ENCODE data around the gene PPM1K.

DNA sequence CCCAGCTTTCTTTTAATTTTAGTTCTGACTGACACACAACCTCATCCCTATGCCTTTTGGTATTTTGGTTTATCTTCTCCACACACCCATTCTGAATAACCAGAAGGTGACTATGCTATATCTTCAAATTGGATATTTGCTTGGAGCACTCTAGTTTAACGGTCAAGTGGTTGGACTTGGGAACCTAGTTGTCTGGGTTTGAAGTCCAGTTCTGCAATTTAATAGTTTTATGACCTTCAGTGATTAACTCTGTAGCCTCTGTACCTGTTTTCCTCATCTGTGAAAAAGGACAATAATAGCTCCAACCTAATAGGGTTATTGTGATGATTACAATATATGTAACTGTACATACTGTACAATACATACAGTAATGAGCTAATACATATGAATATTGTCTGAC is 20.0 kb downstream of the PPM1K start:
- TF ChIP-seq, protein P1, sequence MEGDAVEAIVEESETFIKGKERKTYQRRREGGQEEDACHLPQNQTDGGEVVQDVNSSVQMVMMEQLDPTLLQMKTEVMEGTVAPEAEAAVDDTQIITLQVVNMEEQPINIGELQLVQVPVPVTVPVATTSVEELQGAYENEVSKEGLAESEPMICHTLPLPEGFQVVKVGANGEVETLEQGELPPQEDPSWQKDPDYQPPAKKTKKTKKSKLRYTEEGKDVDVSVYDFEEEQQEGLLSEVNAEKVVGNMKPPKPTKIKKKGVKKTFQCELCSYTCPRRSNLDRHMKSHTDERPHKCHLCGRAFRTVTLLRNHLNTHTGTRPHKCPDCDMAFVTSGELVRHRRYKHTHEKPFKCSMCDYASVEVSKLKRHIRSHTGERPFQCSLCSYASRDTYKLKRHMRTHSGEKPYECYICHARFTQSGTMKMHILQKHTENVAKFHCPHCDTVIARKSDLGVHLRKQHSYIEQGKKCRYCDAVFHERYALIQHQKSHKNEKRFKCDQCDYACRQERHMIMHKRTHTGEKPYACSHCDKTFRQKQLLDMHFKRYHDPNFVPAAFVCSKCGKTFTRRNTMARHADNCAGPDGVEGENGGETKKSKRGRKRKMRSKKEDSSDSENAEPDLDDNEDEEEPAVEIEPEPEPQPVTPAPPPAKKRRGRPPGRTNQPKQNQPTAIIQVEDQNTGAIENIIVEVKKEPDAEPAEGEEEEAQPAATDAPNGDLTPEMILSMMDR (IDR thresholded peaks at IDR 0.05) = no peak
- TF ChIP-seq POLR2A (IDR thresholded peaks at IDR 0.05) = no peak

Data from Peyer's patch (tissue), 4 donors.